Right lobe of liver (tissue), 6 donors: ENCODE results near the gene LANCL2. TPM values are rescaled to one million over a fixed set of nuclear protein-coding genes. Genes with fewer than 3 reads are reported as not detected.

Experiments
- ATAC-seq, 4 donors: fragments of 200-7000 bp; cut with Tn5 transposase; one replicate each; pipeline ENCODE4 v1.9.1; 2020; ENCODE audit warnings: mild to moderate bottlenecking in 4 of 4, moderate library complexity in 4 of 4
- DNase-seq, 3 donors: peaks; one replicate each; pipeline ENCODE4 v3.0.0-alpha.2; 2020
- H3K27ac ChIP-seq, 3 donors: fragments of 200-600 bp; one replicate each; pipeline ENCODE4 v1.8.0; 2022
- H3K27me3 ChIP-seq, 2 donors: fragments of 200-600 bp; one replicate each; pipeline ENCODE4 v1.8.0; 2022
- H3K36me3 ChIP-seq, 4 donors: fragments of 200-600 bp; sonication (generic) in 1 of 4; one replicate each; pipeline versions ENCODE4 v1.5.1 to v1.8.0; 2017 to 2022; ENCODE audit warnings: control low read depth in 1 of 4
- H3K4me1 ChIP-seq, 4 donors: fragments of 200-600 bp; sonication (generic) in 1 of 4; one replicate each; pipeline versions ENCODE4 v1.5.1 to v1.8.0; 2017 to 2022; ENCODE audit warnings: control low read depth in 1 of 4
- H3K4me3 ChIP-seq, 3 donors: fragments of 200-600 bp; one replicate each; pipeline ENCODE4 v1.8.0; 2022
- H3K9me3 ChIP-seq, 4 donors: fragments of 200-600 bp; sonication (generic) in 1 of 4; one replicate each; pipeline versions ENCODE4 v1.5.1 to v1.8.0; 2017 to 2022; ENCODE audit warnings: control low read depth in 1 of 4
- CTCF ChIP-seq, 4 donors: fragments of 200-600 bp in 3 of 4; fragments of 450-650 bp in 1 of 4; IDR thresholded peaks; one replicate each; pipeline versions ENCODE4 v1.5.1 to v1.8.0; 2016 to 2022; ENCODE audit warnings: antibody characterized with exemption in 4 of 4, mild to moderate bottlenecking in 2 of 4
- POLR2A ChIP-seq: fragments of 450-650 bp; IDR thresholded peaks from one replicate; pipeline ENCODE4 v1.6.1; 2017; ENCODE audit warnings: antibody characterized with exemption, mild to moderate bottlenecking
- WGBS: methylation state at CpG from one replicate; pipeline ENCODE4 v1.1.6; 2018; ENCODE audit warnings: low coverage, low lambda C conversion rate; ENCODE audit not compliant: insufficient coverage; ENCODE audit errors: missing lambda C conversion rate; 5-methylcytosine and 5-hydroxymethylcytosine counted together
- intact Hi-C, 2 donors: fragments of 100-400 bp; cut with DNase I; formaldehyde crosslinking; loops; one replicate each; pipeline versions ENCODE4 v1.11.2 to v1.14.1; 2022
- total RNA-seq, 6 experiments: library from RNA; depleted of rRNA in 2 of 6; stranded (reverse); fragments of >200 nt in 2 of 6; fragmentation: NEBNext Ultra II Directional in 3 of 6; extraction: Animal tissue kit (Norgen Biotek cat#: 25700) in 3 of 6; gene quantifications; one replicate each; pipeline versions ENCODE4 v1.1.0 to v1.2.4, GENCODE V29; 2016 to 2023
- donor health status: DM: no; HTN: yes; CAD: no.
- donor health status: DM: no; HTN: no; CAD: no.
- donor health status: DM: no; HTN: no; CAD: no.
- donor health status: DM: no; HTN: yes; CAD: no.
- donor health status: DM: no; HTN: yes; CAD: no.

LANCL2 gene
- total RNA-seq, 6 experiments from 2014 or later = 7.3 to 12.1 (median 8.3) TPM

GRCh38 chr7:55464422-55464821, 99.3 kb downstream of the LANCL2 start:
- no peak for ATAC-seq

GRCh38 chr7:55465691-55466090, 100.6 kb downstream of the LANCL2 start:
- Histone ChIP-seq H3K27ac (no peak overlapping the region), H3K4me3 (no peak overlapping the region), H3K9me3 (no peaks in the 10 kb centered on the region), H3K36me3 (no peaks in the 10 kb centered on the region), H3K4me1 (no peaks in the 10 kb centered on the region), H3K27me3 (no peaks in the 10 kb centered on the region)
- DNase-seq (no peak), ATAC-seq (no peak)
- WGBS = 96% methylated on average over 2 of the region's 2 CpGs
- intact Hi-C loops = no loop called here
- TF ChIP-seq CTCF (IDR thresholded peaks at IDR 0.05) = no peak
- no peak for TF ChIP-seq POLR2A

More at GRCh38 chr7:55464422-55464821, 99.3 kb downstream of the LANCL2 start:
- Histone ChIP-seq H3K27ac (no peak overlapping the region), H3K4me1 (no peaks in the 10 kb centered on the region), H3K36me3 (no peaks in the 10 kb centered on the region), H3K4me3 (no peak overlapping the region), H3K9me3 (no peaks in the 10 kb centered on the region), H3K27me3 (no peaks in the 10 kb centered on the region)
- 100% methylated on average over 1 of the region's 2 CpGs for WGBS
- intact Hi-C loops = no loop called here
- DNase-seq = no peak
- no peak for TF ChIP-seq POLR2A
- no peak for TF ChIP-seq CTCF (IDR thresholded peaks at IDR 0.05)

GRCh38 chr7:55467047-55467593, 102.0 kb downstream of the LANCL2 start:
- WGBS = 100% methylated on average over 2 of the region's 7 CpGs
- no peaks in the 10 kb centered on the region for H3K4me1 ChIP-seq
- no peak overlapping the region for H3K4me3 ChIP-seq
- H3K27me3 ChIP-seq = no peaks in the 10 kb centered on the region
- no peak for ATAC-seq
- H3K9me3 ChIP-seq = no peaks in the 10 kb centered on the region
- no peaks in the 10 kb centered on the region for H3K36me3 ChIP-seq
- TF ChIP-seq POLR2A (no peak), CTCF (IDR thresholded peaks at IDR 0.05) (no peak)
- H3K27ac ChIP-seq = no peak overlapping the region
- intact Hi-C loops = no loop called here
- no peak for DNase-seq

GRCh38 chr7:55468495-55468894, 103.4 kb downstream of the LANCL2 start:
- H3K27ac ChIP-seq = no peak overlapping the region
- ATAC-seq (no peak), DNase-seq (no peak)
- no peaks in the 10 kb centered on the region for H3K27me3 ChIP-seq
- no peaks in the 10 kb centered on the region for H3K9me3 ChIP-seq
- H3K4me3 ChIP-seq = no peak overlapping the region
- H3K36me3 ChIP-seq = no peaks in the 10 kb centered on the region
- WGBS = 96% methylated on average over 8 of the region's 8 CpGs
- intact Hi-C loops = no loop called here
- no peak for TF ChIP-seq POLR2A
- no peak for TF ChIP-seq CTCF (IDR thresholded peaks at IDR 0.05)
- no peaks in the 10 kb centered on the region for H3K4me1 ChIP-seq

- 79% methylated on average over 2 of the region's 2 CpGs for WGBS
- no peak for TF ChIP-seq POLR2A
- no peak for TF ChIP-seq CTCF (IDR thresholded peaks at IDR 0.05)
- Histone ChIP-seq H3K9me3 (no peaks in the 10 kb centered on the region), H3K27me3 (no peaks in the 10 kb centered on the region), H3K36me3 (no peaks in the 10 kb centered on the region), H3K27ac (no peak overlapping the region), H3K4me1 (no peaks in the 10 kb centered on the region), H3K4me3 (no peak overlapping the region)
- intact Hi-C loops = no loop called here
- no peak for DNase-seq
- no peak for ATAC-seq
These were observed 104.1 kb downstream of the LANCL2 start for GRCh38 chr7:55469271-55469681.
